NCI-H2107 treated with DMSO at 0.1 percent for 48 hours (cell line): ENCODE results near the gene TNNI2.
"Not testable (repeated sequence)": the region's sequence is repeated elsewhere in the genome, so short reads cannot be mapped to it uniquely, and the experiment has no call there.

ENCODE experiments used
- DNase-seq: peaks from one replicate; lab custom pipeline; 2025; ENCODE audit not compliant: unreplicated experiment; lab: John Stamatoyannopoulos, UW

The TNNI2 gene

GRCh38 chr11:1883346-1884302 is 44.8 kb downstream of the TNNI2 start:
- no peak for DNase-seq

GRCh38 chr11:1884303-1884700 is 45.5 kb downstream of the TNNI2 start:
- DNase-seq = no peak

GRCh38 chr11:1886551-1886950 is 47.8 kb downstream of the TNNI2 start:
- not testable (repeated sequence) for DNase-seq

- no peak for DNase-seq
Measured at GRCh38 chr11:1887451-1888346, 48.9 kb downstream of the TNNI2 start.

GRCh38 chr11:1888347-1888753 is 49.6 kb downstream of the TNNI2 start:
- no peak for DNase-seq

- no peak for DNase-seq
Measured at GRCh38 chr11:1888811-1889210, 50.0 kb downstream of the TNNI2 start.

GRCh38 chr11:1889224-1889930 is 50.6 kb downstream of the TNNI2 start:
- DNase-seq = no peak

GRCh38 chr11:1889941-1890855 is 51.4 kb downstream of the TNNI2 start:
- DNase-seq = no peak
